ENCODE results near the gene TNFSF9. TPM values are rescaled to one million over a fixed set of nuclear protein-coding genes. Genes with fewer than 3 reads are reported as not detected.

The TNFSF9 gene
- 1 to 10 TPM; 3.0 to 3.1 TPM for total RNA-seq

GRCh38 chr19:6530386-6531162 is at the start of gene TNFSF9:
Gene TNFSF9, plus strand, starts transcription at chr19:6531026. Its CDS starts 11 bp downstream, at chr19:6531037.
- Mint-ChIP-seq H3K4me1 (ENCODE audit: low read depth) (peaks cover 38% of the 10 kb centered on the region), H3K27ac (peak within 1 kb of the TSS; percentile 75), H3K9me3 (no peaks in the 10 kb centered on the region), H3K27me3 (peaks cover 33% of the 10 kb centered on the region), H3K4me3 (peak within 1 kb of the TSS; percentile 83), H3K36me3 (ENCODE audit: low read depth) (peaks cover 2% of the 10 kb centered on the region)
- ChIA-PET POLR2A (interaction anchor here (0.6 to 1.2 kb wide), 3 partner anchors 9 to 144 kb away, joined by 3 read pairs; no protein-coding TSS in a partner anchor), CTCF (interaction anchor here (1.1 to 1.5 kb wide), 3 partner anchors 8 to 48 kb away, joined by 3 to 6 read pairs (median 5); no protein-coding TSS in a partner anchor)
- intact Hi-C loops (cut with micrococcal nuclease), result no loop called here
- ATAC-seq, result peak; percentile 69
- TF ChIP-seq CTCF (IDR thresholded peaks at IDR 0.05), result no peak
- peak; percentile 89 for DNase-seq

- Mint-ChIP-seq H3K36me3 (ENCODE audit: low read depth) (peaks cover 13% of the 10 kb centered on the region), H3K9me3 (no peaks in the 10 kb centered on the region), H3K27me3 (no peaks in the 10 kb centered on the region), H3K4me1 (ENCODE audit: low read depth) (peaks cover 26% of the 10 kb centered on the region), H3K4me3 (peak within 1 kb of the TSS; percentile 100), H3K27ac (peak within 1 kb of the TSS; percentile 96)
- intact Hi-C loops (cut with micrococcal nuclease), result no loop called here
- CTCF ChIA-PET, result interaction anchor here (0.7 to 1.7 kb wide), 13 partner anchors 10 to 270 kb away, joined by 3 to 8 read pairs (median 3); partner anchors contain the start of genes KHSRP, TNFSF9 and TUBB4A
- POLR2A ChIA-PET, result interaction anchor here (0.7 to 2.4 kb wide), 17 partner anchors 9 to 118 kb away, joined by 3 to 10 read pairs (median 4); partner anchors contain the start of genes GTF2F1 and KHSRP
- DNase-seq, result peak; percentile 87
- peak; percentile 42 for TF ChIP-seq CTCF (IDR thresholded peaks at IDR 0.05)
- ATAC-seq, result peak; percentile 87
Measured at GRCh38 chr19:6481541-6482342, 49.1 kb upstream of the TNFSF9 start, which contains the start of gene DENND1C. Gene DENND1C, minus strand, starts transcription at chr19:6481787. Its CDS starts 92 bp downstream, at chr19:6481695.

GRCh38 chr19:6482343-6482686 is 48.5 kb upstream of the TNFSF9 start:
- Mint-ChIP-seq H3K27me3 (no peaks in the 10 kb centered on the region), H3K9me3 (no peaks in the 10 kb centered on the region), H3K4me1 (ENCODE audit: low read depth) (peaks cover 26% of the 10 kb centered on the region), H3K4me3 (peak overlapping the region; percentile 100), H3K36me3 (ENCODE audit: low read depth) (peaks cover 10% of the 10 kb centered on the region), H3K27ac (peak overlapping the region; percentile 96)
- no peak for TF ChIP-seq CTCF (IDR thresholded peaks at IDR 0.05)
- ChIA-PET CTCF (interaction anchor here (0.9 to 1.7 kb wide), 6 partner anchors 13 to 270 kb away, joined by 3 to 4 read pairs (median 3); partner anchors contain the start of gene TNFSF9), POLR2A (interaction anchor here (1.4 to 2.4 kb wide), 9 partner anchors 13 to 88 kb away, joined by 3 to 10 read pairs (median 5); partner anchors contain the start of genes GTF2F1 and KHSRP)
- intact Hi-C loops (cut with micrococcal nuclease), result no loop called here
- DNase-seq (peak; percentile 38), ATAC-seq (peak; percentile 12)

- Mint-ChIP-seq H3K27ac (peak overlapping the region; percentile 96), H3K4me3 (no peak overlapping the region), H3K9me3 (no peaks in the 10 kb centered on the region), H3K4me1 (ENCODE audit: low read depth) (peaks cover 26% of the 10 kb centered on the region), H3K36me3 (ENCODE audit: low read depth) (peaks cover 9% of the 10 kb centered on the region), H3K27me3 (no peaks in the 10 kb centered on the region)
- intact Hi-C loops (cut with micrococcal nuclease), result no loop called here
- ATAC-seq, result no peak
- POLR2A ChIA-PET, result no interaction called here
- TF ChIP-seq CTCF (IDR thresholded peaks at IDR 0.05), result no peak
- DNase-seq, result no peak
- CTCF ChIA-PET, result interaction anchor here (1.3 kb wide), 1 partner anchor 37 kb away, joined by 3 read pairs; no protein-coding TSS in a partner anchor
Measured at GRCh38 chr19:6483235-6483634, 47.6 kb upstream of the TNFSF9 start.
